IMR-90 (cell line): ENCODE measurements around the gene CTSS. TPM values are rescaled to one million over a fixed set of nuclear protein-coding genes. Genes with fewer than 3 reads are reported as not detected.

ENCODE experiments used
- ATAC-seq: fragments of 200-7000 bp; cut with Tn5 transposase; 2 replicates; pipeline ENCODE4 v1.9.1; 2020; ENCODE audit warnings: low read depth, mild to moderate bottlenecking, moderate library complexity
- BruUV-seq: library from RNA; stranded (reverse); fragments of 400-500 nt; replicated peaks from 2 replicates; lab custom pipeline; 2021; lab: Mats Ljungman, UMichigan
- CTCF ChIA-PET: fragments of 300-600 bp; formaldehyde crosslinking; extraction: SDS; loops from one replicate; lab custom pipeline; 2021; ENCODE audit warnings: antibody characterized with exemption; lab: Yijun Ruan, JAX
- POLR2A ChIA-PET: fragments of 300-600 bp; sonication (Branson Sonifier 250); formaldehyde crosslinking; loops from one replicate; lab custom pipeline; 2022; ENCODE audit warnings: antibody characterized with exemption; ENCODE audit not compliant: unreplicated experiment; lab: Charles Lee
- DNase-seq: peaks from one replicate; pipeline ENCODE4 v3.0.0; 2013
- H2AFZ ChIP-seq: replicated peaks from 2 replicates; pipeline ENCODE3; 2013; ENCODE audit warnings: low read length, mild to moderate bottlenecking; ENCODE audit not compliant: poor library complexity
- H2AK5ac ChIP-seq: 2 replicates; pipeline ENCODE4 v1.6.1; 2013; ENCODE audit warnings: low read depth, low read length, inconsistent platforms
- H2AK9ac ChIP-seq: replicated peaks from 2 replicates; pipeline ENCODE3; 2013; ENCODE audit warnings: mild to moderate bottlenecking, low read depth, low read length, moderate library complexity; ENCODE audit not compliant: poor library complexity
- H2BK120ac ChIP-seq: 2 replicates; pipeline ENCODE4 v1.6.1; 2013; ENCODE audit warnings: low read depth, low read length, inconsistent platforms
- H2BK15ac ChIP-seq: 3 replicates; pipeline ENCODE4 v1.6.1; 2013; ENCODE audit warnings: low read depth, low read length, inconsistent platforms
- H2BK20ac ChIP-seq: 2 replicates; pipeline ENCODE4 v1.6.1; 2013; ENCODE audit warnings: low read depth, mild to moderate bottlenecking, inconsistent platforms, low read length, moderate library complexity
- H2BK5ac ChIP-seq: 2 replicates; pipeline ENCODE4 v1.6.1; 2013; ENCODE audit warnings: mild to moderate bottlenecking, low read depth, low read length, inconsistent platforms; ENCODE audit not compliant: poor library complexity, severe bottlenecking
- H3K14ac ChIP-seq: replicated peaks from 2 replicates; pipeline ENCODE4 v1.6.1; 2013; ENCODE audit warnings: low read depth, low read length, inconsistent platforms
- H3K18ac ChIP-seq: 2 replicates; pipeline ENCODE4 v1.6.1; 2013; ENCODE audit warnings: low read depth, low read length, control low read depth
- H3K23ac ChIP-seq: 2 replicates; pipeline ENCODE4 v1.6.1; 2013; ENCODE audit warnings: low read depth, low read length, inconsistent platforms
- H3K27ac ChIP-seq: 2 replicates; pipeline ENCODE4 v1.5.1; 2013; ENCODE audit warnings: mild to moderate bottlenecking, control low read depth, low read length; ENCODE audit not compliant: insufficient read depth
- H3K27me3 ChIP-seq: 2 replicates; pipeline ENCODE4 v1.6.1; 2013; ENCODE audit warnings: low read length; ENCODE audit not compliant: control insufficient read depth, insufficient read depth
- H3K36me3 ChIP-seq: 2 replicates; pipeline ENCODE4 v1.6.1; 2013; ENCODE audit warnings: low read length, mixed read lengths; ENCODE audit not compliant: control insufficient read depth, insufficient read depth
- H3K4ac ChIP-seq: 2 replicates; pipeline ENCODE4 v1.6.1; 2013; ENCODE audit warnings: low read depth, low read length, inconsistent platforms
- H3K4me1 ChIP-seq: 2 replicates; pipeline ENCODE4 v1.6.1; 2013; ENCODE audit warnings: low read length, mixed read lengths; ENCODE audit not compliant: control insufficient read depth, insufficient read depth
- H3K4me2 ChIP-seq: 2 replicates; pipeline ENCODE4 v1.6.1; 2013; ENCODE audit warnings: low read depth, mild to moderate bottlenecking, control low read depth, low read length, moderate library complexity
- H3K4me3 ChIP-seq: 2 replicates; pipeline ENCODE4 v1.5.1; 2013; ENCODE audit warnings: low read depth, mild to moderate bottlenecking, control low read depth, low read length, moderate library complexity; ENCODE audit not compliant: insufficient read depth
- H3K56ac ChIP-seq: 2 replicates; pipeline ENCODE4 v1.6.1; 2013; ENCODE audit warnings: low read length, inconsistent platforms; ENCODE audit not compliant: insufficient read depth; ENCODE audit errors: extremely low read depth
- H3K79me1 ChIP-seq, 2 experiments: 2 replicates each; pipeline ENCODE4 v1.6.1; 2013; ENCODE audit warnings: low read length in 2 of 2, inconsistent platforms in 1 of 2, low read depth in 1 of 2
- H3K9ac ChIP-seq: 2 replicates; pipeline ENCODE4 v1.6.1; 2013; ENCODE audit warnings: low read depth, low read length, control low read depth
- H3K9me1 ChIP-seq: 2 replicates; pipeline ENCODE4 v1.6.1; 2013; ENCODE audit warnings: low read length, inconsistent platforms; ENCODE audit not compliant: insufficient read depth
- H3K9me3 ChIP-seq: 2 replicates; pipeline ENCODE4 v1.6.1; 2013; ENCODE audit warnings: low read length; ENCODE audit not compliant: control insufficient read depth, insufficient read depth
- H4K20me1 ChIP-seq: 2 replicates; pipeline ENCODE4 v1.6.1; 2013; ENCODE audit warnings: low read length, inconsistent platforms; ENCODE audit not compliant: insufficient read depth
- H4K5ac ChIP-seq: 2 replicates; pipeline ENCODE4 v1.6.1; 2013; ENCODE audit warnings: mild to moderate bottlenecking, low read depth, low read length, control low read depth
- H4K8ac ChIP-seq, 2 experiments: 2 replicates each; pipeline ENCODE4 v1.6.1; 2013; ENCODE audit warnings: low read depth in 2 of 2, low read length in 2 of 2, control low read depth in 1 of 2, inconsistent platforms in 1 of 2
- H4K91ac ChIP-seq: 2 replicates; pipeline ENCODE4 v1.6.1; 2013; ENCODE audit warnings: low read depth, low read length, inconsistent platforms; ENCODE audit not compliant: insufficient read depth
- WGBS, 2 experiments: methylation state at CpG; one replicate each; pipeline versions ENCODE4 v1.1.5 to v1.1.7; 2013; ENCODE audit warnings: missing lambda C conversion rate in 2 of 2; ENCODE audit not compliant: insufficient read length in 1 of 2; ENCODE audit errors: extremely low coverage in 2 of 2; 5-methylcytosine and 5-hydroxymethylcytosine counted together
- dilution Hi-C: fragments of 300-500 bp; cut with HindIII; formaldehyde crosslinking; loops from one replicate; pipeline ENCODE4 v1.14.3; 2018; ENCODE audit warnings: low sequenced_read_pairs; ENCODE audit not compliant: unreplicated experiment
- in situ Hi-C: fragments of 300-500 bp; cut with MboI; formaldehyde crosslinking; loops from 3 replicates; pipeline ENCODE4 v1.14.3; 2019; ENCODE audit warnings: low sequenced_read_pairs, inconsistent platforms, mixed read lengths
- intact Hi-C: fragments of 100-400 bp; cut with micrococcal nuclease; formaldehyde crosslinking; loops from 2 replicates; pipeline ENCODE4 v1.10.0; 2022
- polyA plus RNA-seq, 3 experiments: library from polyadenylated mRNA; depleted of rRNA; stranded (reverse); fragments of >200 nt; gene quantifications; 2 replicates each; pipeline ENCODE4 v1.2.3, GENCODE V29; 2012; ENCODE audit warnings: low replicate concordance in 1 of 3
- total RNA-seq: library from RNA; depleted of rRNA; stranded (reverse); fragments of >200 nt; gene quantifications from 2 replicates; pipeline ENCODE4 v1.2.3, GENCODE V29; 2012
- TF ChIP-seq, protein P1 (sequence below): fragments of 150-350 bp; IDR thresholded peaks from 2 replicates; pipeline ENCODE4 v1.6.1; 2017; ENCODE audit warnings: mild to moderate bottlenecking, antibody characterized with exemption, low read length, low read depth

Gene CTSS
- total and polyA plus RNA-seq, 2 of the 4 experiments (the other 2 are of a cell fraction) = 0.18 to 0.48 TPM

DNA sequence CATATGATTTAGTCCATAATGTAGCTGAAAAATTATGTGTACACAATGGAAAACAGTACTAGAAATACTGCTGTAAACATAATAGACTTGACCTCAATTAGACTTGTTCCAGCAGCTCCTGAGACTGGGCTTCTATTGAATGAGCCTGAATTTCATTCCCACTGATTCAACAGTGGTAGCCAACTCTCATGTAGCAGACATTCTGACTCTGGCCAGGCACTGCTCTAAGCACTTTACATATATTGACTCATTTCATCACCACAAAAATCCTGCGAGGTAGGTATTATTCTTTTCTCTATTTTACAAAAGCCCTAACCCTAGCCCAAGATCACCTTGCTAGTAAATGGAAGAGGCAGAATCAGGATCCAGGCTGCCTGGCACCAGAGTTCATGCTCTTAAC, 12.8 kb upstream of the CTSS start:
- Histone ChIP-seq H2BK20ac (no peak overlapping the region), H3K79me1 (no peaks in the 10 kb centered on the region), H3K36me3 (no peaks in the 10 kb centered on the region), H4K91ac (no peak overlapping the region), H4K8ac (no peak overlapping the region), H3K27me3 (no peaks in the 10 kb centered on the region), H2AFZ (no peak overlapping the region), H3K9ac (no peak overlapping the region), H3K14ac (no peak overlapping the region), H3K4me3 (no peak overlapping the region), H2BK5ac (no peak overlapping the region), H3K23ac (no peak overlapping the region), H3K27ac (no peak overlapping the region), H2AK5ac (no peak overlapping the region), H3K4me2 (no peak overlapping the region), H3K18ac (no peak overlapping the region), H4K20me1 (no peaks in the 10 kb centered on the region), H2BK15ac (no peak overlapping the region), H3K9me3 (no peaks in the 10 kb centered on the region), H3K4ac (no peak overlapping the region), H4K5ac (no peak overlapping the region), H3K56ac (no peak overlapping the region), H2AK9ac (no peak overlapping the region), H2BK120ac (no peak overlapping the region), H3K4me1 (peaks cover 2% of the 10 kb centered on the region; the same call in 1 of the 2 replicates), H3K9me1 (no peaks in the 10 kb centered on the region)
- no TSS peak for BruUV-seq
- in situ Hi-C loops (no loop called here), dilution Hi-C loops (no loop called here), intact Hi-C loops (no loop called here)
- WGBS, 2 experiments = no CpG with 5 or more reads among the region's 1 CpG
- TF ChIP-seq, protein P1, sequence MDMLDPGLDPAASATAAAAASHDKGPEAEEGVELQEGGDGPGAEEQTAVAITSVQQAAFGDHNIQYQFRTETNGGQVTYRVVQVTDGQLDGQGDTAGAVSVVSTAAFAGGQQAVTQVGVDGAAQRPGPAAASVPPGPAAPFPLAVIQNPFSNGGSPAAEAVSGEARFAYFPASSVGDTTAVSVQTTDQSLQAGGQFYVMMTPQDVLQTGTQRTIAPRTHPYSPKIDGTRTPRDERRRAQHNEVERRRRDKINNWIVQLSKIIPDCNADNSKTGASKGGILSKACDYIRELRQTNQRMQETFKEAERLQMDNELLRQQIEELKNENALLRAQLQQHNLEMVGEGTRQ = no peak
- no peak for ATAC-seq
- POLR2A ChIA-PET = no interaction called here
- CTCF ChIA-PET = no interaction called here
- peak; percentile 13 for DNase-seq
